Measurements from ENCODE around the gene SLC4A7. TPM values are rescaled to one million over a fixed set of nuclear protein-coding genes. Genes with fewer than 3 reads are reported as not detected.
"Not testable (repeated sequence)": the region's sequence is repeated elsewhere in the genome, so short reads cannot be mapped to it uniquely, and the experiment has no call there.

Gene SLC4A7
- polyA plus RNA-seq, 1 donor (not counting 4 experiments of a cell fraction or from before 2014, with no cell fraction given), result 28.5 TPM

DNA sequence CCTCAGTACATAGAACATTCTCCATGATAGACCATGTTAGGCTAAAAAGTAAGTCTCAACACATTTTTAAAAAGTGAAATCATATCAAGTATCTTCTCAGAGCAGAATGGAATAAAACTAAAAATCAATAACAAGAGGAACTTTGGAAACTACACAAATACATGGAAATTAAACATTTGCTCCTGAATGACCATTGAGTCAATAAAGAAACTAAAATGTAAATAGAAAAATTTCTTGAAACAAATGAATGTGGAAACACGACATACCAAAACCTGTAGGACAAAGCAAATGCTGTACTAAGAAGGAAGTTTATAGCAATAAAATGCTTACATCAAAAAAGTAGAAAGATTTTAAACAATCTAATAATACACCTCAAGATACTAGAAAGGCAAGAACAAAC lies 148.6 kb downstream of the SLC4A7 start:
- Histone ChIP-seq H3K79me2 (ENCODE audit: control insufficient read depth, insufficient read depth, low read length) (no peaks in the 10 kb centered on the region), H3K4me3 (ENCODE audit: control insufficient read depth in 2 of 3, extremely low read depth in 1 of 3, insufficient read depth in 2 of 3, low read depth in 1 of 3, low read length in 3 of 3) (no peak overlapping the region), H4K20me1 (ENCODE audit: control insufficient read depth, extremely low read depth, insufficient read depth, low read length) (no peaks in the 10 kb centered on the region), H3K4me2 (ENCODE audit: control insufficient read depth, extremely low read depth, insufficient read depth, low read depth, low read length) (no peak overlapping the region), H2AFZ (ENCODE audit: control insufficient read depth, low read length) (no peak overlapping the region), H3K27me3 (ENCODE audit: control insufficient read depth, extremely low read depth, insufficient read depth, low read length) (no peaks in the 10 kb centered on the region), H3K27ac (ENCODE audit: control insufficient read depth, insufficient read depth, low read length) (no peak overlapping the region), H3K4me1 (ENCODE audit: control insufficient read depth, extremely low read depth, insufficient read depth, low read length) (no peaks in the 10 kb centered on the region), H3K9me3 (ENCODE audit: control insufficient read depth, low read depth, low read length) (no peaks in the 10 kb centered on the region), H3K9ac (ENCODE audit: control insufficient read depth, extremely low read depth, insufficient read depth, low read length) (no peak overlapping the region), H3K36me3 (ENCODE audit: control insufficient read depth in 2 of 2, extremely low read depth in 1 of 2, insufficient read depth in 2 of 2, low read length in 2 of 2) (no peaks in the 10 kb centered on the region), H3K9me1 (ENCODE audit: control insufficient read depth, extremely low read depth, insufficient read depth, low read length) (no peaks in the 10 kb centered on the region)
- no peak for DNase-seq (ENCODE audit: low read depth, low spot score)
- no peak for FAIRE-seq
- TF ChIP-seq, protein P1, sequence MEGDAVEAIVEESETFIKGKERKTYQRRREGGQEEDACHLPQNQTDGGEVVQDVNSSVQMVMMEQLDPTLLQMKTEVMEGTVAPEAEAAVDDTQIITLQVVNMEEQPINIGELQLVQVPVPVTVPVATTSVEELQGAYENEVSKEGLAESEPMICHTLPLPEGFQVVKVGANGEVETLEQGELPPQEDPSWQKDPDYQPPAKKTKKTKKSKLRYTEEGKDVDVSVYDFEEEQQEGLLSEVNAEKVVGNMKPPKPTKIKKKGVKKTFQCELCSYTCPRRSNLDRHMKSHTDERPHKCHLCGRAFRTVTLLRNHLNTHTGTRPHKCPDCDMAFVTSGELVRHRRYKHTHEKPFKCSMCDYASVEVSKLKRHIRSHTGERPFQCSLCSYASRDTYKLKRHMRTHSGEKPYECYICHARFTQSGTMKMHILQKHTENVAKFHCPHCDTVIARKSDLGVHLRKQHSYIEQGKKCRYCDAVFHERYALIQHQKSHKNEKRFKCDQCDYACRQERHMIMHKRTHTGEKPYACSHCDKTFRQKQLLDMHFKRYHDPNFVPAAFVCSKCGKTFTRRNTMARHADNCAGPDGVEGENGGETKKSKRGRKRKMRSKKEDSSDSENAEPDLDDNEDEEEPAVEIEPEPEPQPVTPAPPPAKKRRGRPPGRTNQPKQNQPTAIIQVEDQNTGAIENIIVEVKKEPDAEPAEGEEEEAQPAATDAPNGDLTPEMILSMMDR (optimal IDR thresholded peaks at IDR 0.05 in 1 of 3, IDR thresholded peaks at IDR 0.05 in 1 of 3, conservative IDR thresholded peaks at IDR 0.05 in 1 of 3; ENCODE audit: extremely low read depth in 1 of 3, insufficient read depth in 2 of 3, low read length in 3 of 3), result no peak
- TF ChIP-seq EZH2 (IDR thresholded peaks at IDR 0.05; ENCODE audit: low read length), result no peak
- dilution Hi-C loops (cut with MboI; ENCODE audit: extremely low pct_ligation_motif_present, low sequenced_read_pairs), result no loop called here

DNA sequence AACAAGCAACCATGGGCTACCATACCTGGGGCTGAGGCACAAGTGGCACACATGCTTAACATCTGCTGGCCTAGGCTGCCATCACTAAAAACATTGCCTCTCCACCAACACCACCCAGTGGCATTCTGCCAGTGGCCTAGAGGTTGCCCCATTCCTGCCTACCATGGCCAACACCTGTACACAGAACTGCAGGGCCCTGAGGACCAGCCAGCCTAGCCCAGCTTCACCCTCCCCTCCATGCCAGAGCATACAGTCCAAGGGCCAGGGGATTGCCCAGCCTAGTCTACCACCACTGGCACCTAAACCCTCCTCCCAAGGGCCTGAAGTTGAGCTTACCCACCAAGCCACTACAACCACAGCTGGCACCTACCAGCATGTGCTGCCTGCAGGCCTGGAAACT lies 150.3 kb downstream of the SLC4A7 start:
- Histone ChIP-seq H3K36me3 (ENCODE audit: control insufficient read depth in 2 of 2, extremely low read depth in 1 of 2, insufficient read depth in 2 of 2, low read length in 2 of 2) (no peaks in the 10 kb centered on the region), H4K20me1 (ENCODE audit: control insufficient read depth, extremely low read depth, insufficient read depth, low read length) (no peaks in the 10 kb centered on the region), H3K9ac (ENCODE audit: control insufficient read depth, extremely low read depth, insufficient read depth, low read length) (no peak overlapping the region), H3K27me3 (ENCODE audit: control insufficient read depth, extremely low read depth, insufficient read depth, low read length) (no peaks in the 10 kb centered on the region), H2AFZ (ENCODE audit: control insufficient read depth, low read length) (no peak overlapping the region), H3K9me3 (ENCODE audit: control insufficient read depth, low read depth, low read length) (no peaks in the 10 kb centered on the region), H3K4me3 (ENCODE audit: control insufficient read depth in 2 of 3, extremely low read depth in 1 of 3, insufficient read depth in 2 of 3, low read depth in 1 of 3, low read length in 3 of 3) (no peak overlapping the region), H3K9me1 (ENCODE audit: control insufficient read depth, extremely low read depth, insufficient read depth, low read length) (no peaks in the 10 kb centered on the region), H3K4me1 (ENCODE audit: control insufficient read depth, extremely low read depth, insufficient read depth, low read length) (no peaks in the 10 kb centered on the region), H3K4me2 (ENCODE audit: control insufficient read depth, extremely low read depth, insufficient read depth, low read depth, low read length) (no peak overlapping the region), H3K27ac (ENCODE audit: control insufficient read depth, insufficient read depth, low read length) (no peak overlapping the region), H3K79me2 (ENCODE audit: control insufficient read depth, insufficient read depth, low read length) (no peaks in the 10 kb centered on the region)
- TF ChIP-seq EZH2 (IDR thresholded peaks at IDR 0.05; ENCODE audit: low read length), result no peak
- TF ChIP-seq, protein P1 (optimal IDR thresholded peaks at IDR 0.05 in 1 of 3, IDR thresholded peaks at IDR 0.05 in 1 of 3, conservative IDR thresholded peaks at IDR 0.05 in 1 of 3; ENCODE audit: extremely low read depth in 1 of 3, insufficient read depth in 2 of 3, low read length in 3 of 3), result no peak
- dilution Hi-C loops (cut with MboI; ENCODE audit: extremely low pct_ligation_motif_present, low sequenced_read_pairs), result no loop called here
- DNase-seq (ENCODE audit: low read depth, low spot score), result no peak
- no peak for FAIRE-seq

DNA sequence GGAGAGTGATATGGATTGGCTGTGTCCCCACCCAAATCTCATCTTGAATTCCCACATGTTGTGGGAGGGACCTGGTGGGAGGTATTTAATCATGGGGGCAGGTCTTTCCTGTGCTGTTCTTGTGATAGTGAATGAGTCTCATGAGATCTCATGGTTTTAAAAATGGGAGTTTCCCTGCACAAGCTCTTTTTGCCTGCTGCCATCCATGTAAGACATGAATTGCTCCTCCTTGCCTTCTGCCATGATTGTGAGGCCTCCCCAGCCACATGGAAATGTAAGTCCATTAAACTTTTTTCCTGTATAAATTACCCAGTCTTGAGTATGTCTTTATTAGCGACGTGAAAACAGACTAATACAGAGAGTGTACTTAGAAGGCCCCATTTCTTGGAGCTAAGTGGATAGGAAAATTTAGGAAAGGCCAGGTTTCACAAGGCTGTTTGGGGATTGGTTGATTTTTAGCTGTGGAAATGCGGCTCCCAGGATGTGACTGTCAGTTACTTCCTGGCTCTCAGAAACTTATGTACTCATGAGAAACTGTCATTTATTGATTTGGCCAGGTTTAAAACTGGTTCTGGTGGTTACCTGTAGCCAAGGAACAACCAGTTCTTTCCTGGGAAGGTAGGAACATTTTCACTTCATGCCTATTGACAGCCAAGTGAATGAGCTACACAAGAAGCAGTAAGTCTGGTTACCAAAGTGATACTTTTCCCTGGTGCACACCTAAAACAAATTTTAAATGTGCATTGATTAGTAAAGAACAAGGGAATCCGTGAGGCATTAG lies 155.0 kb downstream of the SLC4A7 start:
- H3K9me3 ChIP-seq (ENCODE audit: control insufficient read depth, low read depth, low read length); H3K79me2 ChIP-seq (ENCODE audit: control insufficient read depth, insufficient read depth, low read length); dilution Hi-C loops (cut with MboI; ENCODE audit: extremely low pct_ligation_motif_present, low sequenced_read_pairs); H3K4me2 ChIP-seq (ENCODE audit: control insufficient read depth, extremely low read depth, insufficient read depth, low read depth, low read length); DNase-seq (ENCODE audit: low read depth, low spot score); H3K9me1 ChIP-seq (ENCODE audit: control insufficient read depth, extremely low read depth, insufficient read depth, low read length); H2AFZ ChIP-seq (ENCODE audit: control insufficient read depth, low read length); H3K36me3 ChIP-seq (ENCODE audit: control insufficient read depth in 2 of 2, extremely low read depth in 1 of 2, insufficient read depth in 2 of 2, low read length in 2 of 2); H3K4me3 ChIP-seq (ENCODE audit: control insufficient read depth in 2 of 3, extremely low read depth in 1 of 3, insufficient read depth in 2 of 3, low read depth in 1 of 3, low read length in 3 of 3); H3K27me3 ChIP-seq (ENCODE audit: control insufficient read depth, extremely low read depth, insufficient read depth, low read length); FAIRE-seq; H3K4me1 ChIP-seq (ENCODE audit: control insufficient read depth, extremely low read depth, insufficient read depth, low read length); H3K27ac ChIP-seq (ENCODE audit: control insufficient read depth, insufficient read depth, low read length); H3K9ac ChIP-seq (ENCODE audit: control insufficient read depth, extremely low read depth, insufficient read depth, low read length); H4K20me1 ChIP-seq (ENCODE audit: control insufficient read depth, extremely low read depth, insufficient read depth, low read length): not testable (repeated sequence)

Measured in keratinocyte (primary cell).